Measurements from ENCODE around the gene PTH1R. TPM values are rescaled to one million over a fixed set of nuclear protein-coding genes. Genes with fewer than 3 reads are reported as not detected.

PTH1R gene
- polyA plus RNA-seq, 1 of the 3 experiments (the other 2 are of a cell fraction): 0.07 TPM

GRCh38 chr3:46857485-46858341 lies 19.8 kb upstream of the PTH1R start:
- no peak overlapping the region for H3K9ac ChIP-seq
- H3K4me1 ChIP-seq (ENCODE audit: control insufficient read depth in 1 of 2, insufficient read depth in 2 of 2, low read depth in 1 of 2, low read length in 1 of 2): peaks cover 0 to 5% of the 10 kb centered on the region in 2 experiments; a peak in 1 of 4 replicates
- no peak overlapping the region for H3K4me2 ChIP-seq
- WGBS (ENCODE audit: low lambda C conversion rate): 54% methylated on average over 10 of the region's 10 CpGs
- H3F3A ChIP-seq (replicated peaks; ENCODE audit: insufficient read depth): no peaks in the 10 kb centered on the region
- TF ChIP-seq USF1 (IDR thresholded peaks at IDR 0.05; ENCODE audit: borderline replicate concordance, low read depth) (no peak), TEAD4 (IDR thresholded peaks at IDR 0.05; ENCODE audit: borderline replicate concordance, insufficient read depth) (no peak), TCF12 (IDR thresholded peaks at IDR 0.05) (no peak), SIN3A (IDR thresholded peaks at IDR 0.05; ENCODE audit: borderline replicate concordance, low read depth, low read length) (no peak), IRF3 (IDR thresholded peaks at IDR 0.05; ENCODE audit: low read depth, low read length) (no peak), RAD21 (IDR thresholded peaks at IDR 0.05; ENCODE audit: low read length) (no peak), FOXJ3 (CRISPR knock-in tag; IDR thresholded peaks at IDR 0.05) (no peak), CHD2 (IDR thresholded peaks at IDR 0.05; ENCODE audit: low read length, partially characterized antibody) (no peak), SMC3 (IDR thresholded peaks at IDR 0.05; ENCODE audit: low read depth, low read length) (no peak), MXI1 (IDR thresholded peaks at IDR 0.05; ENCODE audit: low read depth, low read length) (no peak), JUND (IDR thresholded peaks at IDR 0.05) (no peak)
- no peaks in the 10 kb centered on the region for H4K20me1 ChIP-seq (ENCODE audit: insufficient read depth)
- ChIA-PET CTCF (interaction anchor here (0.7 to 2.6 kb wide), 5 partner anchors 9 to 161 kb away, joined by 3 to 13 read pairs (median 5); no protein-coding TSS in a partner anchor), POLR2A (no interaction called here)
- no peaks in the 10 kb centered on the region for H3K9me2 ChIP-seq
- peaks cover 7% of the 10 kb centered on the region; the same call in 1 of the 2 replicates for H3K27me3 ChIP-seq (ENCODE audit: insufficient read depth)
- H3K4me3 ChIP-seq (ENCODE audit: low read depth in 2 of 2, low read length in 1 of 2): no peak overlapping the region
- H3K36me3 ChIP-seq (replicated peaks in 1 of 2; ENCODE audit: control insufficient read depth in 1 of 2, insufficient read depth in 2 of 2, low read length in 1 of 2): no peaks in the 10 kb centered on the region
- no peak overlapping the region for H3K27ac ChIP-seq (ENCODE audit: low read depth in 2 of 2, low read length in 1 of 2)
- no peaks in the 10 kb centered on the region for H3K79me2 ChIP-seq (ENCODE audit: insufficient read depth)
- no peak overlapping the region for H2AFZ ChIP-seq (ENCODE audit: low read depth)
- no peaks in the 10 kb centered on the region for H3K9me3 ChIP-seq
- DNase-seq: no peak

- Histone ChIP-seq H3K4me2 (no peak overlapping the region), H3K27me3 (ENCODE audit: insufficient read depth) (peaks cover 7% of the 10 kb centered on the region; the same call in 1 of the 2 replicates), H3F3A (replicated peaks; ENCODE audit: insufficient read depth) (no peaks in the 10 kb centered on the region), H2AFZ (ENCODE audit: low read depth) (no peak overlapping the region), H3K4me1 (ENCODE audit: control insufficient read depth in 1 of 2, insufficient read depth in 2 of 2, low read depth in 1 of 2, low read length in 1 of 2) (peaks cover 0 to 2% of the 10 kb centered on the region in 2 experiments; a peak in 1 of 4 replicates), H3K79me2 (ENCODE audit: insufficient read depth) (no peaks in the 10 kb centered on the region), H3K9me3 (no peaks in the 10 kb centered on the region), H3K9me2 (no peaks in the 10 kb centered on the region), H3K9ac (no peak overlapping the region), H3K27ac (ENCODE audit: low read depth in 2 of 2, low read length in 1 of 2) (no peak overlapping the region), H4K20me1 (ENCODE audit: insufficient read depth) (no peaks in the 10 kb centered on the region), H3K36me3 (replicated peaks in 1 of 2; ENCODE audit: control insufficient read depth in 1 of 2, insufficient read depth in 2 of 2, low read length in 1 of 2) (no peaks in the 10 kb centered on the region), H3K4me3 (ENCODE audit: low read depth in 2 of 2, low read length in 1 of 2) (no peak overlapping the region)
- TF ChIP-seq SMC3 (IDR thresholded peaks at IDR 0.05; ENCODE audit: low read depth, low read length) (no peak), RAD21 (IDR thresholded peaks at IDR 0.05; ENCODE audit: low read length) (no peak), SIN3A (IDR thresholded peaks at IDR 0.05; ENCODE audit: borderline replicate concordance, low read depth, low read length) (no peak), RFX5 (IDR thresholded peaks at IDR 0.05; ENCODE audit: low read length) (no peak), CHD2 (IDR thresholded peaks at IDR 0.05; ENCODE audit: low read length, partially characterized antibody) (no peak), ZBTB33 (IDR thresholded peaks at IDR 0.05; ENCODE audit: borderline replicate concordance, low read depth) (no peak), GABPA (IDR thresholded peaks at IDR 0.05; ENCODE audit: low read depth) (no peak)
- ChIA-PET CTCF (interaction anchor here (1.3 to 2.6 kb wide), 3 partner anchors 9 to 51 kb away, joined by 5 to 13 read pairs (median 5); no protein-coding TSS in a partner anchor), POLR2A (no interaction called here)
- no peak for DNase-seq
- 76% methylated on average over 3 of the region's 6 CpGs for WGBS (ENCODE audit: low lambda C conversion rate)
Observed at GRCh38 chr3:46858456-46858855, 19.1 kb upstream of the PTH1R start.

All from SK-N-SH (cell line).